ENCODE measurements around the gene TSSK3. TPM values are rescaled to one million over a fixed set of nuclear protein-coding genes. Genes with fewer than 3 reads are reported as not detected.

Gene TSSK3
- total RNA-seq, 1 experiment from 2014 or later, result 1.8 TPM

GRCh38 chr1:32321712-32322291, 40.5 kb upstream of the TSSK3 start:
- DNase-seq, result peak; percentile 81
- CTCF ChIA-PET, result interaction anchor here (0.6 to 1.9 kb wide), 16 partner anchors 10 to 686 kb away, joined by 3 to 15 read pairs (median 6); partner anchors contain the start of genes LCK, MARCKSL1 and TXLNA
- no TSS peak for BruUV-seq (replicated peaks)
- H3K27ac Mint-ChIP-seq (ENCODE audit: unreplicated experiment), result peak overlapping the region; percentile 80
- H3K36me3 Mint-ChIP-seq (ENCODE audit: insufficient read depth, unreplicated experiment), result peaks cover 56% of the 10 kb centered on the region
- peaks cover 22% of the 10 kb centered on the region for H3K4me1 Mint-ChIP-seq (ENCODE audit: low read depth, unreplicated experiment)
- no peaks in the 10 kb centered on the region for H3K27me3 Mint-ChIP-seq (ENCODE audit: unreplicated experiment)
- no peaks in the 10 kb centered on the region for H3K9me3 Mint-ChIP-seq (ENCODE audit: low read depth, unreplicated experiment)
- no peak for TF ChIP-seq CTCF (IDR thresholded peaks at IDR 0.05; ENCODE audit: unreplicated experiment)
- H3K4me3 Mint-ChIP-seq (ENCODE audit: low read depth, unreplicated experiment), result peak overlapping the region; percentile 54
- intact Hi-C loops (cut with micrococcal nuclease; ENCODE audit: unreplicated experiment), result no loop called here

GRCh38 chr1:32327204-32327603, 35.1 kb upstream of the TSSK3 start:
- H3K4me1 Mint-ChIP-seq (ENCODE audit: low read depth, unreplicated experiment), result peaks cover 22% of the 10 kb centered on the region

GRCh38 chr1:32329931-32330466, 32.3 kb upstream of the TSSK3 start:
- H3K4me1 Mint-ChIP-seq (ENCODE audit: low read depth, unreplicated experiment), result peaks cover 37% of the 10 kb centered on the region
- CTCF ChIA-PET, result no interaction called here
- no TSS peak for BruUV-seq (replicated peaks)
- intact Hi-C loops (cut with micrococcal nuclease; ENCODE audit: unreplicated experiment), result no loop called here
- no peaks in the 10 kb centered on the region for H3K9me3 Mint-ChIP-seq (ENCODE audit: low read depth, unreplicated experiment)
- no peak overlapping the region for H3K27ac Mint-ChIP-seq (ENCODE audit: unreplicated experiment)
- H3K4me3 Mint-ChIP-seq (ENCODE audit: low read depth, unreplicated experiment), result no peak overlapping the region
- no peak for TF ChIP-seq CTCF (IDR thresholded peaks at IDR 0.05; ENCODE audit: unreplicated experiment)
- DNase-seq, result no peak
- H3K27me3 Mint-ChIP-seq (ENCODE audit: unreplicated experiment), result no peaks in the 10 kb centered on the region
- peaks cover 76% of the 10 kb centered on the region for H3K36me3 Mint-ChIP-seq (ENCODE audit: insufficient read depth, unreplicated experiment)

More at GRCh38 chr1:32327204-32327603, 35.1 kb upstream of the TSSK3 start:
- Mint-ChIP-seq H3K4me3 (ENCODE audit: low read depth, unreplicated experiment) (no peak overlapping the region), H3K36me3 (ENCODE audit: insufficient read depth, unreplicated experiment) (peaks cover 63% of the 10 kb centered on the region), H3K27ac (ENCODE audit: unreplicated experiment) (no peak overlapping the region), H3K9me3 (ENCODE audit: low read depth, unreplicated experiment) (no peaks in the 10 kb centered on the region), H3K27me3 (ENCODE audit: unreplicated experiment) (no peaks in the 10 kb centered on the region)
- CTCF ChIA-PET, result no interaction called here
- BruUV-seq (replicated peaks), result no TSS peak
- intact Hi-C loops (cut with micrococcal nuclease; ENCODE audit: unreplicated experiment), result no loop called here
- no peak for TF ChIP-seq CTCF (IDR thresholded peaks at IDR 0.05; ENCODE audit: unreplicated experiment)
- no peak for DNase-seq

- H3K27me3 Mint-ChIP-seq (ENCODE audit: unreplicated experiment), result no peaks in the 10 kb centered on the region
- no peaks in the 10 kb centered on the region for H3K9me3 Mint-ChIP-seq (ENCODE audit: low read depth, unreplicated experiment)
- BruUV-seq (replicated peaks), result no TSS peak
- peak overlapping the region; percentile 74 for H3K27ac Mint-ChIP-seq (ENCODE audit: unreplicated experiment)
- no peak for DNase-seq
- H3K4me3 Mint-ChIP-seq (ENCODE audit: low read depth, unreplicated experiment), result no peak overlapping the region
- H3K4me1 Mint-ChIP-seq (ENCODE audit: low read depth, unreplicated experiment), result peaks cover 37% of the 10 kb centered on the region
- CTCF ChIA-PET, result no interaction called here
- intact Hi-C loops (cut with micrococcal nuclease; ENCODE audit: unreplicated experiment), result no loop called here
- peaks cover 72% of the 10 kb centered on the region for H3K36me3 Mint-ChIP-seq (ENCODE audit: insufficient read depth, unreplicated experiment)
- TF ChIP-seq CTCF (IDR thresholded peaks at IDR 0.05; ENCODE audit: unreplicated experiment), result no peak
Observed at GRCh38 chr1:32330558-32331151, 31.7 kb upstream of the TSSK3 start.
